HPDE6-E6E7 (cell line): Measurements from ENCODE around the gene CHCT1.

Experiments
- DNase-seq: peaks from one replicate; pipeline ENCODE4 v3.0.0; 2011; ENCODE audit warnings: missing footprints; ENCODE audit errors: extremely low spot score

CHCT1 gene

DNA sequence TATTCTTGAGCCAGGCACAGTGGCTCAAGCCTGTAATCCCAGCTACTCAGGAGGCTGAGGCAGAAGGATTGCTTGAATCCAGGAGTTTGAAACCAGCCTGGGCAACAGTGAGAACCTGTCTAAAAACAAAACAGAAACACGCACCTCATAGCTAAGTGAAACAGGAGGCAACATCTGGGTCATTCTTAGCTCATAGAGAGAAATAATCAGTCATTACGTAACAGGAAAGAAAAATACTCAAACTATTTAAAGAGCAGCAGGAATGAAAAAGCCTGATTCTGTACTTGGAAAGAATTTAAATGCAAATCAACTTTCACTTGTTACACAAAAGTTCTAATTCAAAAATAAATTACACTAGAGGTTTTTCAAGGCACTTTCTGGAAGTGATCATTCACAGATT is 17.2 kb downstream of the CHCT1 start:
- DNase-seq = no peak

DNA sequence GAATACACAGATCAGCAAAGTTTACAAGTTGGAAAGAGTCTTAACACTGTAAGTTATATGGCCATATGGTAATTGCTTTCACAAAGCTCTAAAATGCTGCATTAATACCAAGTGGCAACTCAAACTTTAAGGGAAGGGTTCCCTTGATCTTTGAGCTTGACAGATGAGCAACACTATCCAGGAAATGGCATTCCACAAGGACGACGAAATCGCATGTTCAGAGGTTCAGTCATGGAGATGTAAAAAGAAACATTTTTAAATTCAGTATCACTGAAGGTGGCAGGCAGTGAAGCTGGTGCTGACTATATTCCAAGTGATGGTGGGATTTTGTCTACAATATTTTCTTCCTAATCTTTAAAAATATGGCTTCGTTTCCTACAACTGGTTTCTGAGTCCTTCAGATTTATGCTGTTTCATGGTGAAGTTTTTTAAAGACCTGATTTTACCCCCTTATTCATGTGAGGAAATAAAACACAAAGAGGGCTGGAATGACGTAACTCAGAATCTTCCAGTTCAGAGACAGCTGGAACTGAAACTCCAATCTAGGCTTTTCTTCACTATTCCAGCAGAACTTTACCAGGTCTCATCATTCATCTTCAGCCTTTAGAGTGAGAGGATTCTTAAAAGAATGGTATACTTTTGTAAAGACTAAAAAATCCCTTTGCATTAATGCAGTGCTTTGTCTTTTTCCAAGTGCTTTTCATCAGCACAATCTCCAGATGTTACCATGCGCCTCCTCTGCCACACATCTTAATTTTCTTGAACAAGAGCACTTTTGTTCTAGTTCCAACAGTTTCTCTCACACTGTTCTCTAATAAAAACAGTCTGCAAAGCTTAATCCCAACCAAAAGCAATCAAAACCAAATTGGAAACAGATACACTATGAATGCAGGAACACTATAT is 20.2 kb downstream of the CHCT1 start:
- DNase-seq = no peak

DNA sequence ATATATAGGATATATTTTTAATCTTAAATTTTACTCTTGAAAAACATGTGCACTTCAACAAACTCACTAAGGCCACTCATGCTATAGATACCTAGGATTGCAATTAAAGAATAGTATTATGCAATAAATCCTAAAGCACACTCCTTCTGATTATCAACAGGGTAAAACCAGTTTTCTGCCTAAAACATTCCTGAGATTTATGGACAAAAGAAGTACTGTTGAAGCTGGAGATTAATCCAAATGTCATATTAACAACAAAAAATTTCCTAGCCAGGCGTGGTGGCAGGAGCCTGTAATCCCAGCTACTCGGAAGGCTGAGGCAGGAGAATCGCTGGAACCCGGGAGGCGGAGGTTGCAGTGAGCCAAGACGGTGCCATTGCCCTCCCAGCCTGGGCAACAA is 21.4 kb downstream of the CHCT1 start:
- no peak for DNase-seq

DNA sequence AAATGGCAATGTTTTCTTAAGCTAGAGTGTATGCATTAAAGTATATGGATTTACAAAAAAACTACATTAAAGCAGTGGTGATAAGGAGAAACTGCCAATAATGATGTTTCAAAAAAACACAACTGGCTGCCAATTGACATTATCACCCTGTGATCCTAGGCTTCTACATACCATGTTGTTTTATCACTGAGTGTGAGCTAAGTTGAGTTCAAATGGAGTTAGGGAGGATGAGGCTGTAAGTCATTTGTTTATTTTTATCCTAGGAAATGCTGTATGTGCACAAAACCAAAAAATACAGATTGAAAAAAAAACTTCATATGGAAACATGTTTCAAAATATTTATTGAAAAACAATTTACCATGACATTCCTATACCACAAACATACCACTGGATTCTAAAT is 22.9 kb downstream of the CHCT1 start:
- DNase-seq = no peak

DNA sequence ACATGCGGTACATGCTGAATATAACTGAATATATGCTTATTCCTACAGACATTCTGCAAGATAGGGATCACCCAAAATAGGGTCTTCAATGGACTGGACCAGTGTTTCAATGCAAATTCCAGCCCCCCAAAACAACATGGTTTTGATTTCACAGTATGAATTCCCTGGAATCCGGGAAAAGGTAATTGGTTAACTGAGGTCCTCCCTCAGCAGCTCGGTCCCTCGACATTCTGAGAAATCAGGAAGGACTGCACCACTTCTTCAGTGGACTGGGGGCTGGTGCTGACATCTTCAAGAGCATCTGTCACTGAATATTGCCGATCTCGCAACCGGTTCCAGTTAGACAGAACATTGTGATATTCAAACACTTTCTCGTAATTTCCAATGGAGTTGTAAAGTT is 25.1 kb downstream of the CHCT1 start:
- DNase-seq = no peak

DNA sequence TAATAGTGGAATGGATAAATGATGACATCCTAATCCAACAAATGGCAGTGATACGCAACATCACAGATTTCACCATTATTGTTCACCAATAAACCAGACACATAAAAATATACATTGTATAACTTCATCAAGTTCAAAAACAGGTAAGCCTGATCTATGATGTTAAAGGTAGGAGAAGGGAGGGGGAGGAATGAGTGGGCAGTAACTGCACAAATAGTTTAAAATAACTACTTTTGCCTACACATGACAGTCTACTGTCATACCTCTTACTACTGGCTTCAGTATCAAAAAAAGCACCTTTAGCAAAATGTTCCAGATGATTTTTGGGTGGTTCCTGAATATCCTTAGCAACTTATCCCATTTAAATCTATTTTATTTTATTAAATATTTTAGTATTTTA is 28.8 kb downstream of the CHCT1 start:
- DNase-seq = no peak

DNA sequence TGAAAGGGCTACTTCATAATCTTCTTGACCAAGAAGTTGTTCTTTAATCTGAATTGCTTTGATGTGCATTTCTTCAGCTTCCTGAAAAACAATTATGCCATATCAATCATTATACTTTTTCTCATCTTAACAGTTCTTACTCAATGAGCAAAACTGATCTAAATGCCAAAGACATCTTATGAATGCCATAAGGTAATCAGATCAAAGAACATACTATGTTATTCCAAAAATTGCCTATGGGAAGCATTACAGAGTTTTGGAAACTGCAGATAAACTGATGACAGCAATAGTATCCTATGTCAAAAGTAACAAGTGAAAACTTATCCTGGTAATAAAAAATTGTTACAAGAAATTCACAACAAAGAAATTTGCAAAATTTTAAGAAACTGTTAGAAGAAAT is 29.7 kb downstream of the CHCT1 start:
- no peak for DNase-seq

DNA sequence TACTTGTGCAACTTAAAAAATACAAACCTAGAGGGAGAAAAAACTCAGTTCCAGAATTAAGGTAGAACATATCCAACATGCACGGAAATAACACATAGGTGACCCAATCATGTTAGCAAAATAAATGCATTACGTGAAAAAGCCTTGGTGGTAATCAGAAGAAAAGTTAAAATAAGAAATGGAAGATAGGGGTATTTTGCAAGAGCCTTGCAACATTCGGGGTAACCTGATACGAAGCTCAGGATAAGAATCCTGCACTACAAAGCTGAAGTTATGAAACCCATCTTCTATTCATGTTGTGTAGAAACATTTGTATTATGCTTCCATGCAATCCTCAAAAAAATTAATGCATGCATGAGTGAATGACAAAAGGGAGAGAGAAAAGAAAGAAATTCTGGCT is 33.1 kb downstream of the CHCT1 start:
- DNase-seq = no peak

DNA sequence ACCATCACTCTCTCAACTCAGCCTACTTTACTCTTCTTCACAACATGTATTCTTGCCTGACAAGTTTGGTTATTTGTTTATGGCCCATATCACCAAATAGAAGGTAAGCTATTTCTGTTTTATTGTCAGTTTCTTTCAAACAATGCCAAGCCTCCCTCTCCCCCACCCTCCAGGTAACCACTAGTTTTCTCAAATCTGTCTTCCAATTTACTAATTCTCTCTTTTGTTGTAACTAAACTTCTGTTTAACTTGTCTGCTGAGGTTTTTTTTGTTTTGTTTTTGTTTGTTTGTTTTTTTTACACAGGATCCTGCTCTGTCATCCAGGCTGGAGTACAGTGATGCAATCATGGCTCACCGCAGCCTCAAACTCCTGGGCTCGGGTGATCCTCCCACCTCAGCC is 34.9 kb downstream of the CHCT1 start:
- DNase-seq = no peak

DNA sequence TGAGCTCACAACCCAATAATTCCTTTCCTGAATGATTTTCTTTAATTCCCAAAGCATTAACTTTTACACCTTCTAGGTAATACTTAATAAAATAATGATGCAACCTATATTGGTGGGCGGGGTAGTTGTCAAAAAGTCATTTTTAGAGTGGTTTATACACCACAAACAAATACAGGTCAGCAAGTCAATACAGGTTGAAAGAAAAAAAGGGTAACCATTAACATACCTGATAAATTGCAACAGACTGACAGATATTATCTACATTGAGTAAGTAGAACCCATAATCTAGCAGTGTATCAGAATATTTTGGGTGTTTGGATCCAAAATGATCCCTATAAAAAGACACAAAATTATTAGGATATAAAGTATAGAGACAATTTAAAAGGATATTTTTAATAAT is 39.3 kb downstream of the CHCT1 start:
- no peak for DNase-seq

DNA sequence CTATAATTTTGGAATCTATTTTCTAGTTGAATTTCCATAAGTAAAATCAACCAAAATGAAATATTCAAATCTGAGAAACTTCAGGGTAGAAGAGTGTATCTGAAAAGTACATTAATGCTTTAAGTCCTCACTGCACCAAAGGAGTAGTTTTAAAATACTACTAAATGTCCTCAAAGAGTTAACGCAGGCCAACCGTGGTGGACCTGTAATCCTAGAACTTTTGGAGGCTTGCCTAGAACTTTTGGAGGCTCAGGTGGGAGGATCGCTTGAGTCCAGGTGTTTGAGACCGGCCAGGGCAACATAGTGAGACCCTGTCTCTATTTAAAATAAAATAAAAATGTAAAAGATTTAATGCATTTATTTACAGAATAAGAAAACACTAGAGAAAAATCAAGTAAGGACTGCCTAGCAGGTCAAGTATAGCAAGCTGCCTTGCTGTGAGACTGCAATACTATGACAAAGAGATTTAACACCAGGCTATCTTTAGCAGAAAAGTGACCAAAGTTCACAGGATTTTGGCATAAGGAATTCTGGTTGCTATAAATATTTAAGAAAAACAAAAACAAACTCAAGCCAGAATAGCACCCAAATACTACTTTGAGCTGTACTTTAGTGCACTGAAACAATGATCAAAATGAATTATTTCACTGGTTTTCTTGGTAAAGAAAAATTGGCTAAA is 41.0 kb downstream of the CHCT1 start:
- no peak for DNase-seq

DNA sequence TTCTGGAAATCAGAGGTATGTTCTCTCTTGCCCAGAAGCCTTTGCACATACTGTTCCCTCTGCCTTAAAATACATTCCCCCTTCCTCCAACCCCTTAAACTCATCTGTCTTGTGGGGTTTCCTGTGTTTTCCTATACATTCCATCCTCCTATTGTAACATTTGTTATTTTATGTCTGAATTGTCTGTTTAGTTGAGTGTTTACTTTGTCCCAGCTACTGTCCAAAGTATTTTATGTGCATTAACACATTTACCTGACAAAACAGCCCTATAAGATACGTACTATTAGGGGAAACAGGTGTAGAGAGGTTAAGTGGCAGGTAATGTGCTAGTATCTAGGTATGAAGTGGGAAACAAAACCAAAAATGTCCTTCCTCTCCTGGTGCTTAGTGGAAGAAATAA is 42.1 kb downstream of the CHCT1 start:
- no peak for DNase-seq

DNA sequence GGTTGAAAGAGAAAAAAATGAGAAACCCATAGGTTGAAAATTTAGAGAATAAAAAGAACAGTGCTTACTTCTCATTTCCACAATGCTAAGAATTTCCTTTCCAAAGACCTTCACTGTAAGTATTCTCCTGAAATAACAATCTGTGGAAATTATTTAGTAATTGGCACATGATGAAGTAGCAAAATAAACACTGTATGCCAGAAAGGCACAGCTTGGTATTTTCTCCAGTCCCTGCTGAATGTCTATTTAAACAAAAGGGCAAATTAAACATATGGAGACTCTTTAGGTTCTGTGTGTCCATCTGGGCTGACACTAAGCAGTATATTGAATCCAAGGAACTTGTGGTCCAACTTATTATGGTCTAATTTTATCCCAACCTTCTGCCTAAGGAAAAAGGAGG is 46.1 kb downstream of the CHCT1 start:
- no peak for DNase-seq

DNA sequence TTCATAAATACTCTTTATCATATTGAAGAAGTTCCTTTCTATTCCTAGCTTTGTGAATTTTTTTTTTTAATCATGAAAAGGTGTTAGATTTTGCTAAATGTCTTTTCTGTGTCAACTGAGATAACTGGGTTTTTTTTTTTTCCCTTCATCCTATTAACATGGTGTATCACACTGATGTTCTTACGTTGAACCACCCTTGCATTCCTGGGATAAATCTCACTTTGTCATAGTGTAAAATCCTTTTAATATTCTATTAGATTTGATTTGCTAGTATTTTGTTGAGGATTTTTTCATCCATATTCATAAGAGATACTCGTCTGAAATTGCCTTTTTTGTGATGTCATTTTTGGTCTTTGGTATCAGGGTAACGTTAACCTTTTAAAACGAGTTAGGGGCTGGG is 49.2 kb downstream of the CHCT1 start:
- DNase-seq = no peak

DNA sequence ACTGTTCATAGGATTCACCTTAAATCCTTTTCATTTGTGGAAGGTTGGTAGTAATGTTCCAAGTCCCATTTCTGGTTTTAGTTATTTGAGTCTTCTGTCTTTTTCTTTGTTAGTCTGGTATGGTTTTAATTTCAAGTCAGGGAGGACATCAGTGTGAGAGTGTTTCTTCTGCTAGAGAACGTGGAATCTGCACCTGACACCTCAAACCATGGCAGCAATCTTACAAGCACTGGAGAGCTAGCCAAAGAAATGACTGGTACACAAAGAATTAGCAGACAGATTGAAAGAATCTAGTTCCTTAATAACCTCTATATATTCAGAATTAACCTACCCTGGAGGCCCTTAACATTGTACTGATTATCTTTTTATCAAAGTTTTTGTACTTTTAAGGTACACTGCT is 50.2 kb downstream of the CHCT1 start:
- no peak for DNase-seq

DNA sequence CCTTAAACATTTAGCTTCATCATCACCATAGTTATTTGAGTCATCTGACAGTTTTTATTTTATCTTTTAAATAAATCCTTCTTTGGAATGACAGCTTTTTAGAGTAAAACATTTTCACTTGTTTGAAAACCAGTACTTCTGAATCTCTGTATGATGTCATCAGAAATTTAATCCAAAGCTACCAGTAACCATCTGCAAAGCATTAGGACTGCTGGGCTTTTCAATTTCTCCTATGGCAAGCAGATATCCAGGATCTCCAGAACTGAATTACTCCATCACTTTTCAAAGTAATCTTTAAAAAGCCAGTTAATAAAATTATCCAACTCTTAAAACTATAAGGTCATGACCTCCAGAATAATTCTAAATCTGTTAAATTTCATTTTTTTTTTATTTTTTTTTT is 51.5 kb downstream of the CHCT1 start:
- no peak for DNase-seq
